ELR (cell line): ENCODE measurements around the gene VWA5A.

Experiments
- DNase-seq: peaks from one replicate; pipeline ENCODE4 v3.0.0-alpha.2; 2015; ENCODE audit warnings: low read depth

VWA5A gene

GRCh38 chr11:124114942-124115781, at the start of gene VWA5A:
TSS of gene VWA5A (plus strand) at chr11:124115450. CDS start at chr11:124117512, 2,062 bp downstream.
- peak; percentile 88 for DNase-seq

GRCh38 chr11:124068601-124069110, 46.6 kb upstream of the VWA5A start:
- DNase-seq: no peak

- DNase-seq: peak; percentile 82
These were observed 45.5 kb upstream of the VWA5A start for GRCh38 chr11:124069429-124070401.

- peak; percentile 63 for DNase-seq
These were observed 44.2 kb upstream of the VWA5A start for GRCh38 chr11:124070915-124071622.

GRCh38 chr11:124071623-124071948, 43.7 kb upstream of the VWA5A start:
- DNase-seq: no peak

GRCh38 chr11:124072147-124072546, 43.1 kb upstream of the VWA5A start:
- no peak for DNase-seq

GRCh38 chr11:124074554-124074953, 40.7 kb upstream of the VWA5A start:
- DNase-seq: no peak

GRCh38 chr11:124075492-124075840, 39.8 kb upstream of the VWA5A start:
- DNase-seq: no peak

GRCh38 chr11:124075841-124076651, 39.2 kb upstream of the VWA5A start:
- peak; percentile 23 for DNase-seq

GRCh38 chr11:124077266-124077665, 38.0 kb upstream of the VWA5A start:
- DNase-seq: no peak

- DNase-seq: no peak
These were observed 36.7 kb upstream of the VWA5A start for GRCh38 chr11:124078591-124078990.

- DNase-seq: no peak
These were observed 35.5 kb upstream of the VWA5A start for GRCh38 chr11:124079631-124080326.

GRCh38 chr11:124080327-124081001, 34.8 kb upstream of the VWA5A start:
- DNase-seq: peak; percentile 41

GRCh38 chr11:124081483-124081882, 33.8 kb upstream of the VWA5A start:
- peak; percentile 6 for DNase-seq

GRCh38 chr11:124082371-124082770, 32.9 kb upstream of the VWA5A start:
- DNase-seq: no peak

- DNase-seq: peak; percentile 37
These were observed 29.7 kb upstream of the VWA5A start for GRCh38 chr11:124085583-124085982.

GRCh38 chr11:124085997-124086846, 29.0 kb upstream of the VWA5A start:
- DNase-seq: no peak

- DNase-seq: no peak
These were observed 24.3 kb upstream of the VWA5A start for GRCh38 chr11:124090996-124091395.

- no peak for DNase-seq
These were observed 21.9 kb upstream of the VWA5A start for GRCh38 chr11:124093330-124093729.
